HG03064 (cell line): ENCODE data around the gene BRINP3.

ENCODE experiments used
- ATAC-seq: cut with Tn5 transposase; IDR thresholded peaks from one replicate; pipeline ENCODE4 v1.9.1; 2021; ENCODE audit warnings: low read depth; ENCODE audit not compliant: unreplicated experiment

BRINP3 gene

DNA sequence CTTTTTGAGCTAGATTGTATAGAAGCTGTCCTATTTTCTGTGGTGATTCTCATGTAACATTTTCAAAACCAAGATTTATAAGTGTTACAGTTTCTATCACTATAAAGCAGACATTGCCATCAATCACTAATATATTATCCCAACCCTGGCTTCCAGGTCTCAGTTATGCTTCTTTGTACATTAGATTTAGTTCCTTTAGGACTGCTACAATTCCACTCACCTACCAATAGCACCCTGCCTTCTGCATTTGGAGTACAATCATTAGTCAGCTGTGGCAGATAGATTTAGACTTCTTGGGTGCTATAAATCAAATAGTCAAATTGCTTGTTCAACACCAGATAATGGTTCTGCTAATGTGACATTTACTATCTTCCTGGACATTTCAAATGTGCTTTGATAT is 281.6 kb downstream of the BRINP3 start:
- no peak for ATAC-seq

DNA sequence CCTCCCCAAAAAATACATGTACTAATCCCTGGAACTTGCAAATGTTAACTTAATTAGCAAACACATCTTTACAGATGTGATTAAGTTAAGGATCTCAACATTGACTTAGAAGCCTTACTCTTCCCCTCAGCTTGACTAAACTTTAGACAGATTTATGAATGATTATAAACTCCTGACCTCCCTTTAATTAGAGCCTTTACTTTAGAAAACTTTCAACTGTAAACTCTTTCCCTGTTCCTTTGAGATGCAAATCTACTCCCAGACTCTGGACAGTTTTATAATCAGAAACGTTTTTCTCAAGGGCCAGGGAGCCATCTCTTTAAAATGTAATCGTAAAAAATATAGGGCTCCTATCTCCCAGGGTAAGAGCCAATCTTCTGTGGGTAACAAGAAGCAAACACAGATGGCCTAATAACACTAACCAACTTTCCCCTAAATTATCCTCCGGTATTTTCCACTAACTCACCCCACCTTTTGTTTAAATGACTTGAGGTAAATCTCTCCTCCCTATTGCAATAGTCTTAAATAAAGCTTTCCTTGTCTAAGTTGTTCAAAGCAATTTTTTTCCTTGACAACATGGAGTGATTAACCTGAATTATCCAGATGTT is 284.1 kb downstream of the BRINP3 start:
- no peak for ATAC-seq

DNA sequence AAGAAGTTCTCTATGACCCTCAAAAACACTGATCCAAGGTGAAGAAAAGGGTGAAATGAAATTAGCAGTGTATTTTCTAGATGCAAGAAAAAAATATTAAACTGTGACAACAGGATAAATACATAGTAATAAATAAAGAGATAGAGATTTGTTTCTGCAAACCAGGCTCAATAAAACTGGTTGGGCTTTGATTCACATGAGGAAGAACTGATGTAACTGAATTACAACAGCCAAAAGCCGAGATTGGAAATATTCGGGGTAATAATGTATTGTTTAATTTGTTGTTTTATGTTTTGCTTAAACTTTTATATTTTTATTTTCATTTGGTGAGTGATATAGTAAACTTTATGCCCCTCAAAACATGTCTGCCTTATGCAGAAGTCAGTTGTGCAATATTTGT is 285.0 kb downstream of the BRINP3 start:
- ATAC-seq: no peak

DNA sequence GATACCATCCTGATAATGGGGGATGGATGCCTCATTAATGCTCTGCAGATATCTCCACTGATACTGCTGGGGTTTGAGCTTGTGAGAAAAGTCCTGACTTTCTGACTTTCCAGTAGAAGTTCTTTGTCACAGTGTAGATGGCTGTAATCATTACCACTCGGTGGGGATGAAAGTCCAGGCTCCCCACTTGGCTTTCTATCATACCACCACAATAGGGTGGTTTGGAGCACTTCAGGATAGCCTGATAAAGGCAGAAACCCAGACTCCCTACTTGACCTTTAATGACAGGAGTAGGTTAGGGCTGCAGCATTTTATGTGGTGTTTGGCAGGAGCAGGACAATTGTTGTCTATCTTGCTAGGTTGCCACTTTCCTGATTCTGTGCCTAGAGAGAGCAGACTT is 294.1 kb downstream of the BRINP3 start:
- ATAC-seq: no peak

DNA sequence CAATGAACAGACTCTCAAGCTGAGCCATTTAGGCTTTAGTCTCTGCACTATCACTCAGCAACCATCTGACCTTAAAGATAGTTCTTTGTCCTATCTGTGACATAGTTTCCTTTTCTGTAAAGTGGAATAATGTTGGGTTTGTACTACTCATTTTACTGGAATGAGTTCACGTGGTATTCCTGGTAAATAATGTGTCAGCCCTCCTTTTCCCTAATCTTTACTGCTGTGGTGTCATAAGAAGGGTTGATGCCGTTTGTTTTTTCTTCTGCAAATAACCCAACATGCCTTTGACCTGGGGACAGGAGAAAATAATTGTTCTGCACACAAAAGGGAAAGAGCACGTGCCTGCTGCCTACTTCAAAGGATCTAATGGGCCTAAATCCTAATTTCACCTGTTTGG is 297.8 kb downstream of the BRINP3 start:
- no peak for ATAC-seq

DNA sequence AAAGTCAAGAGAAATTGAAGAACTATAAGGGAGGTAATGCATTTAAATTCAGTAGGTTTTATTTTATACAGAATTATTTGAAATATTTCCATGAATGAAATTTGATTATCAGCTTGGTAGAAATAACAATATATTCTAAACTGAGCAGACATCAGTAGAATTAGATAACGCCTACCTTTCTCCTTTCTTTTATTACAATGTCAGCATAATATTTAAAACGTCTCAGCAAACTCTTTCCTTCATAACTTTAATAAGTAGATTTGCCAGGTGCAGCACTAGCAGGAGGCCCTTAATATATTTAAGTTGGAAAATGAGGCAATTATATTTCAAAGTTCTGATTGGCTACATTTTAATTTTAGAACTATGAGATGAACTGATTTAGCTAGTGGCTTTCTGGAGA is 298.8 kb downstream of the BRINP3 start:
- ATAC-seq: no peak

DNA sequence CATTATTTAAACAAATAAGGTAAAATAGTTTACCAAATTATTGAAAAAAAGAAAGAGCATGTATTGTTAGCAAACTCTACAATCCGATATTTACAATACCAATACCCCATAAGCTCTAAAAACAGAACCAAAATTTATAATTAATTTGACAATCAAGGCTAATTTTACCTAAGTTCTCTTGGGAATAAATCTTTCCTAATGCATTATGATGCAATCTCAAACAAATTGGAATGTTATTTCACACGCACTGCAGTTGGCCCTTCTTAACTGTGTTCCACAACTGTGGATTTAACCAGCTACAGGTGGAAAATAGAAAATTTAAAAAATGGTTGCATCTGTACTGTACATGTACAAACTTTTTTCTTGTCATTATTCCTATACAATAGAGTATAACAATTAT is 300.1 kb downstream of the BRINP3 start:
- ATAC-seq: no peak

DNA sequence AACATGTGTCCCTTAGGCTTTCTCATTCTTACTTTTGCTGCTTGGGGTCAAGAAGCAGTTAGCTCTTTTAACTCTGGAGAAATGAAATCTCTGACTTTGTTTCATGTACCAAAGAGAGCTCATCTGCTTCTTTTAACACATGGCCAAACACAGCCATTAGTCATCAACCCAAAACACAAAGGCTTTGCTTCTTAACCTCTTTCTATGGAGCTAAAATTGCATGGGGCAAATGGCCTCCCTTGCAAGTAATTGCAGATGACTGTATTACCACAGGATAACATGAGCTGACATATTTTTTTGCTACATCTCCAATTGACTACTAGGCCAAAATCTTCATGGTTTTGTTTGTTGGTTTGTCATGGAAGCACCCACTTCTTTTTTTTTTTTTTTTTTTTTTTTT is 300.9 kb downstream of the BRINP3 start:
- no peak for ATAC-seq

DNA sequence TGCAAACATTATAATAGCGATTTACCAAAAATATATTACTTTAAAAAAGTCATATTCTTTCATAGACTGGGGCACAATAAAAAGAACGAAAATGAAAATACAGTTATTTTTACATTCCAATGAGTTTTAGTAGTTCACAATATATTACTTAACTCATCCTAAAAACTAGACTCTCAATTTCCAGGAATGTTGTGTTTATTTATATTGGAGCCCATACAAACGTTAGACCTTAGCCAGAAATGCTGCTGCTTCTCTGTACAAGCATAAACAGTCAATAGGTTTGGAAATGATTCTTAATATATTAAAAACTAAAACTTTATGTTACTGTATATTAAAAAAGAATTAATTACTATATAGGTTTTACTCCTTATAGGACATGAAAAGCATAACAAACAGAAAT is 302.3 kb downstream of the BRINP3 start:
- ATAC-seq: no peak

DNA sequence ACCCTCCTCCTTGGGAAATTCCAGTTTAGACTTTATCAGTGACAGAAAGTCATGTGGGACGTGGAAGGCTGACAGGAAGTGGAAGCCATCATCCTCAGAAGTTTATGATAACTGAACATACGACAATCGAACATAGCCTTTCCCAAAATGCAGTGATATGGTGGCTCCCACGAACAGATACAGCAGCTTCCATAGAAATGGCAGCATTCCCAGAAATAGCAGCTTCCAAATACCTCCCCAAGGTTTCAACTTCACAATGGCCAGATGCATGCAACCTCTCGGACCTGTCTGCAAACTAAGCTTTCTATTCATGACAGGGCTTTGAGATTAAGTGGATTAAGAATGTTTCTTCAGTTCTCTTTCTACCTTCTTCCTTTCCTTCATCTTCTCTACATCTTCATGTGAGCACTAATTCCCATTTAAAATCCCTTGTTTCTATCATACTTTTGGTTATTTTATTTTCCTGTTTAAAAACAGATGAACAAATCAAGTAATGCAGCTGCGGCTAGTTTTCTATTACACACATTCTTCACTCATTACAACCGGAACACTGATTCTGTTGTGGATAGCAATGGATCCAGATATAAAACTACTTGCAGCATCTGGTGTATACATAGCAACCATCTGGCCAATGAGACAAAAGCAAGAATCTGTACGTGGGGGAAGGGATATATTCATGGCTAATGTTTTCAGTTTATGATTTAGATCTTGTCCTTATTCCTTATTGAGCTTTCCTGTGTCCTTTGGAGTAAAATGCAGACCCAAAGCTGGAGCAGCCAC is 304.8 kb downstream of the BRINP3 start:
- ATAC-seq: no peak

DNA sequence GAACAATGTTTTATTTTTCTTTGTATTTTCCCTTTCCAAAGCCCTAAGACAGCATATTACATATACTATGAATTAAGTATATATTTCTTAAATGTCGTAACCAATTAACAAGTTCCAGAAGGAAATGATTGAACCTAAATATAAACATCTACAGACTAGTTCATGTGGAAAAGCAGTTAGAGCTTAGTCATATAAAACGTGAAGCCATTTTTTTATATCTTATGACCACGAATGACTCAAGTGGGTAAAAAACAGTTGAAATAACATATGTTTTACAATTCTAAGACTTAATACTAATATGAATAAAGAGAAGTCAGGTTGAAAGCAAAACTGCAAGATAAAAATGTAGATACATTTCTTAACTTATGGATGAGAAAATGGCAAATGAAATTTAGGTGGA is 307.3 kb downstream of the BRINP3 start:
- ATAC-seq: no peak

DNA sequence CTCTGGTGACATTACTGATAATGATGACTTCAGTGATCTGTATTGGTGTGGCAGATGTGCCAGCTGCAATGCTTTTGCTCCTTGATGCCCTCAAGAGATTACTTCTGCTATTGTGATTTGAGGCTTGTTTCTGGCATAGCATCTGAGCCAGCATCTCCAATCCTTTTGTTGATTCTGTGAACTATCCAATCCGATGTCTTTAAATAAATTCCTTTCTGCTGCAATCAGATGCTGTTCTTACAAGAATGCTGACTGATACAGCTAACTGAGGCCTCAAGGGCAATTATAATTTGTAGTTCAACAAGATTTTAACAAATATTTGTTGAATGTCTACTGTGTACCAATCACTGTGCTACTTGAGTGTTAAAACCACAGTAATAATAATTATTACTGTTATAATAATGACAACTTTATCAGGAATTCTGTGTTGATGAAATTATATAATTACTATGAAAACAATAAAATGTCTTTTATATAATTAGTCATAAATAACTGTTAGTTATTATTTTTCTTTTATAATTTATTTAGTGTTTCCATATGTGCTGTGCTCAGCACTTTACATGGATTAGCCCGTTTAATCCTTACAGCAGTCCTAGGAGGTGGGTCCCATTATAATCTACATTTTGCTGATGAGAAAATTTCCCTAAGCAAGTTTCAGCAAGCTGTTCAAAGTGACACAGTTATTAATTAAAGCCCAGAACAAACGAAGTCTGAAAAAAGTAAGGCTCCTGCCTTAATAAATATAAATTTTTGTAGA is 308.2 kb downstream of the BRINP3 start:
- ATAC-seq: no peak

DNA sequence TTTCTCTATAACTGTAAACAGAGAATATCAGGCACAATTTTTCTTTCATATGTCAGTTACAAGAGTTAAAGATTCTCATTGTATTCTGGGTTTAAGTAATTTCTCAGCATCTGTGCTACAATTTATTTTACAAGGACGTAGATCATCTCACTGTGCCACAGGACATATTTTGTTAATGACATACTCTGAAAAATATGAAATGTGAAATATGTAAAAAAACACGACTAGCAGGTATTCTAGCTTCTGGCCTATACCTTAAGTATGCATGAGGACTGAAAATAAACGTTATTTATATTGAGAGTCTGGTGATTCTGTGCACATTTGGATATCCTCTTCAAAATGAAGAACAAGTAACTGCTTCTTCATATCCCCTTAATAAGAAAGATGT is 308.8 kb downstream of the BRINP3 start:
- ATAC-seq: no peak

DNA sequence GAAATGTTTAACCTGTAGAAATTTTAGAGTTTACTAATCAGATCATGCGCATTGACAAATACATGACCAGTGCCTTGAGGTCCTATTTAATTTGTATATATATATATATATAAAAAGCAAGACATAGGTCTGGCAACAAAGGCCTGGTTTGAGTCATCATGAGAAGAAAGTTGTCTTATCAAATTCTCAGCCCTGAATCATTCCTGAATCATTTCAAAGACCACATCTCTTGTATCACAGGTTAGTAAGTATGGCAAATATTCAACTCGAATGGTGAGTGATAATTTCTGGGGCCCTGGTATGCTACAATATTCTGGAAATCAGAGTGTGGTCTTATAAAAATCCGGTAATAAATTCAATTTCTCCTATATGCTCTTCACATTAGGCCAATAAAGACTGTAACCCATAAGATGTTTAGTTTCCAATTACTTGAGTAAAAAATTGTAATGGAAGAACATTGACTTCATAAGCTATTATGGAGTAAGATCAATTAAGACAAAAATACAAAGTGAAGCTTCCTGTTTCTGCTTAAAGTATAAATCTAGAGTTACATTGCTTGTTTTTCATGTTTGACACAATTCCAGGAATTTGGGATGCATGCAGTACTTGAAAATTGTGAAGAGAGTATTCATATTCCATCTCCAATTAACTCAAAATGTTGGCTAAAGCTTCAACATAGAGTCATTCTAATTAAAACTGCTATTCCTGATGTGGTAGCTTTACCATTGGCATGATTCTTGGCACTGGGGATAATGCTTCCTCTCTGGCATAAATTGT is 309.4 kb downstream of the BRINP3 start:
- no peak for ATAC-seq

DNA sequence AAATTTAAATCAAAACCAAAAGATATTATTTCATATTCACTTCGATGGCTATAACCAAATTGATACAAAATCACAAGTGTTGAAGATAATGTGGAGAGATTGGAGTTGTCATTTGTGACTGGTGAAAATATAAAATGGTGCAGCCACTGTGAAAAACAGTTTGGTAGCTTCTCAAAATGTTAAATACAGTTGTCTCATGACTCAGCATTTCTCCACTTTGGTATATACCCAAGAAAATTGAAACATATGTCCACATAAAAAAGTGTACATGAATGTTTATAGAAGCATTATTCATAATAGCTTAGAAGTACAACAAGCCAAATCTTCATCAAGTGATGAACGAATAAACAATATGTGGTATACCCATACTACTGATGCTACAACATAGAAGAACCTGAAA is 318.5 kb downstream of the BRINP3 start:
- ATAC-seq: no peak

DNA sequence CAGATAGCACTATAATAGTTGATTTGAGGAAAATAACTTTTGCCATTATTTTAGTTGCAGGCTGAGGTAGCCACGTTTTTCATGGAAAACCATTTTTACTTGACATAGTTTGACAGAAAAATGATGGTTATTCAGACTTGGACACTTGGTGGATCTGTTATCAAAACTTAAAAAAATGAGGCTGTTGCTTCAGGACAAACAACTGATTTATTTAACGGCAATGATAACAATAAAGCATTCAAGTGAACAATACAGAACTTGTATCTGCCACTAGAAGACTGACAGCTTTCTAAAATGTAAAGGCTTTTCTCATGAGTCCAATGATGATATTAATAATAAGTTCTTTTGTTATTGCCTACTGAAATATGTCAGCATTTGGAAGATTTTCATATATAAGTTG is 322.9 kb downstream of the BRINP3 start:
- no peak for ATAC-seq

DNA sequence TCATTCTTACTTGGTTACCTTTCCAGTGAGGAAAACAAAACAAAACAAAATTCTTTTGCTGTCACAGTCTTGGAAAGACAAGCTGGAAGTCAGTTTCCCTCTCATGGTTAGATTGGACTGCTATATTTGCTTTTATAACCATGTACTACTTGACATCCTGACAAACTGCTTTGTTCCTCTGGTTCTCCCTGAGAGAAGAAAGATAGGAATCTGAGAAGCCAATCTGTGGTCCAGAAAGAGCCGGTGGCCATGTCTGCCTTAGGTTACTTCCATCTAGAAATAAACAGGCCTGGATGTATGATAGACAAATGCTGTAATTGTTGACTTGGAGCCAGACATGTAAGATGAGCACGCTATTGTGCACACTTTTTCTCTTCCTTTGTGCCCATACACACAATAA is 330.0 kb downstream of the BRINP3 start:
- ATAC-seq: no peak

DNA sequence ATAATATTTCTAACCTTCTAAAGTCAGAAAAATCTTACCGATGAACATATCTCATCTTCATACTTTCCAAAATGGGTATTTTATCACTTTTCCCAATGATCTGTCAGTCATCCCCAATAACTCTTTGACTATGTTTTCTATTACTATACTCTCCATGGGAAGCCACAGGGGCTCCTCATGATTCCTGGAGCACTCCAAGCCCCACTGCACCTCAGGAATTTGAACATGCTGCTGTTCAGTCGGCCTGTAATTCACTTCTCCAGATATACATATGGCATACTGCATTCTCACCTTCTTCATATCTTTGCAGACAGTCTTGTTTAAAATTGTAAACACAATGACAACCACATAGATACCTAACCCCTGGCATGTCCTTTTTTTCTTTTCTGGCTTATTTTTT is 333.0 kb downstream of the BRINP3 start:
- no peak for ATAC-seq

DNA sequence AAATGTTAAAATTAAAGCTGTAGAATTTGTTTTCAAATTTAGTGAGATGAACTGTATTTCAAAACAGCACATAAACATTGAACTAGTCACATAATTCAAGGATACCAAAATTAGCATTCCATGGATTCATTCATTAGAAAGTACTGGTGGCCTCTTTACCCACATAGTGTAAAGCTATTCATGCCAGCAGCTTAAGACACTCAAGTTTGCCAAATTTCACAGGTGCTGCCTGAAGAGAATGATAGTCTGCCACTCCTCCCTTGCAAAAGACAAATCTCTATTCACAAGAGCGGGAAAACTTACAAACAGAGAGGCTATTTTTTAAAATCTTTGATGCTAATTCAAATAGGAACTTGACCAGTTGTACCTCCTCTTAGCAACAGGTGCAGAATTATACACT is 337.0 kb downstream of the BRINP3 start:
- no peak for ATAC-seq

DNA sequence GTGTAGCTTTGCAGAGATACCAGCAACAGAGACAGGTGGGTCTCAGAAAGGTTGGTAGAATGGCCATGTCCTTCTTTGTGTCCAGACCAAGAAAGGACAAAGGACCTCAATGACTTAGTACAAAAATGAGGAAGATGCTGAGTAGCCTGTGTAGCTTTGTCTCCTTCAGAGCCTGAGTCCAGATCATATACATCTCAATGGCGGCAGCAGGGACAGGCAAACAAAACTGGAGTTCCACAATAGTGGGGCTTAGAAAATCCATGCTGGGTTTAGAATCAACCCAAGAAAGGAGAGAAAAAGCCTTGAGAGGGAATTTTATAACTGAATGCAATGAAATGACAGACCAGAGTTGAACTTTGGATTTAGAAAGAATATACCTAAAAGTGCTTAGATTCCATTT is 339.0 kb downstream of the BRINP3 start:
- ATAC-seq: no peak

DNA sequence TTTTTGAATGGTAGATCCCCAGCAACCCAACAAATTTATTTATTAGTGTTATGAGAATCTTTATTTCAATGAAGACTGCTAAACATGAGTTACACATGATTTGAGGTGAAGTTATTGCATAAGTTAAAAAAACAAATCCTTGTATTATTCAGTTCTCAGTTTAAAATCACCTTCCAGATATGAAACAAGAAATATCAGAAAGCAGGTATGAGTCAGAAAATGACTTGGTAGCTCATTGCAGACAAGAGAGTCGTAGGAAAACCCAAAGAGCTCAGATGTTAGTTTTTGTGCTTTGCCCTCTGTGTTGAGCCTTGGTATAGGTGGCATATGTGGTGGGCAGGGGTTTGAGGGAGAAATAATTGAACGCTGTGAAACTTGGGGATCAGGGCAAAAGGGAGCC is 339.4 kb downstream of the BRINP3 start:
- ATAC-seq: no peak
